Skeletal muscle tissue (tissue), 4 donors: Measurements from ENCODE around the gene SDR9C7. TPM values are rescaled to one million over a fixed set of nuclear protein-coding genes. Genes with fewer than 3 reads are reported as not detected.
"Not testable (repeated sequence)": the region's sequence is repeated elsewhere in the genome, so short reads cannot be mapped to it uniquely, and the experiment has no call there.

Source experiments
- H3K27ac ChIP-seq: one replicate; pipeline ENCODE4 v1.7.0; 2013; ENCODE audit warnings: mild to moderate bottlenecking, low read depth, low read length, inconsistent platforms
- H3K27me3 ChIP-seq, 3 donors: one replicate each; pipeline ENCODE4 v1.7.0; 2013; ENCODE audit warnings: low read length in 3 of 3; ENCODE audit not compliant: control insufficient read depth in 3 of 3, insufficient read depth in 3 of 3
- H3K36me3 ChIP-seq, 3 donors: one replicate each; pipeline ENCODE4 v1.7.0; 2013; ENCODE audit warnings: low read length in 3 of 3; ENCODE audit not compliant: control insufficient read depth in 3 of 3, insufficient read depth in 3 of 3
- H3K4me1 ChIP-seq, 3 donors: one replicate each; pipeline ENCODE4 v1.7.0; 2013; ENCODE audit warnings: low read length in 3 of 3, mild to moderate bottlenecking in 3 of 3; ENCODE audit not compliant: control insufficient read depth in 3 of 3, insufficient read depth in 3 of 3
- H3K4me3 ChIP-seq, 3 donors: one replicate each; pipeline ENCODE4 v1.7.0; 2013; ENCODE audit warnings: low read length in 3 of 3
- H3K9ac ChIP-seq, 3 donors: one replicate each; pipeline ENCODE4 v1.7.0; 2013; ENCODE audit warnings: low read length in 3 of 3, mild to moderate bottlenecking in 3 of 3, moderate library complexity in 2 of 3, low read depth in 1 of 3
- H3K9me3 ChIP-seq, 3 donors: one replicate each; pipeline ENCODE4 v1.7.0; 2013; ENCODE audit warnings: low read length in 3 of 3; ENCODE audit not compliant: control insufficient read depth in 3 of 3
- total RNA-seq: library from RNA; depleted of rRNA; stranded (reverse); fragments of >200 nt; gene quantifications from one replicate; pipeline ENCODE4 v1.2.3, GENCODE V29; 2014
- donor health status: Osteomylitis.

The SDR9C7 gene
- total RNA-seq, 1 donor from 2014 or later, result not detected

DNA sequence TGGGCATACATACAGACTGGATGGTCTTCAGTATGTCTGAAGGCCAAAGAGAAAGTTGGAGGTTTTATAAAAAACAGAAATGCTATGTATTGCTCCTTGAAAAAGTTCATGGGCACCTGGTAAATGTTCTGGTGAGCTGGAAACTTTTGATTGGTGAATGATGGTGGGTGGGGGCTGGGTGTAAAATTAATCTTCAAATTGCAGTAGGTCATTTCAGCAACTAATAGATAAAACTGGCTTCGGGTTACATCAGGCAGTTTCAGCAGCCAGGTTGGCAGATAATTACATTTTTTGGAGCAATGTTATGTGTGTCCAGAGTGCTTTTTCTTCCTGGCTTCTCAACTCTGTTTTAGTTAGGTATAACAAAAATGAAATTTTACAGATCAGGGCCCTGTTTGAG, 35.3 kb downstream of the SDR9C7 start:
- Histone ChIP-seq H3K4me3 (no peak overlapping the region), H3K9ac (no peak overlapping the region), H3K27me3 (peaks cover 0 to 4% (median 3%) of the 10 kb centered on the region in 3 donors), H3K9me3 (peaks cover 9 to 15% (median 10%) of the 10 kb centered on the region in 3 donors), H3K4me1 (no peaks in the 10 kb centered on the region), H3K36me3 (peaks cover 0 to 7% (median 2%) of the 10 kb centered on the region in 3 donors), H3K27ac (no peak overlapping the region)

DNA sequence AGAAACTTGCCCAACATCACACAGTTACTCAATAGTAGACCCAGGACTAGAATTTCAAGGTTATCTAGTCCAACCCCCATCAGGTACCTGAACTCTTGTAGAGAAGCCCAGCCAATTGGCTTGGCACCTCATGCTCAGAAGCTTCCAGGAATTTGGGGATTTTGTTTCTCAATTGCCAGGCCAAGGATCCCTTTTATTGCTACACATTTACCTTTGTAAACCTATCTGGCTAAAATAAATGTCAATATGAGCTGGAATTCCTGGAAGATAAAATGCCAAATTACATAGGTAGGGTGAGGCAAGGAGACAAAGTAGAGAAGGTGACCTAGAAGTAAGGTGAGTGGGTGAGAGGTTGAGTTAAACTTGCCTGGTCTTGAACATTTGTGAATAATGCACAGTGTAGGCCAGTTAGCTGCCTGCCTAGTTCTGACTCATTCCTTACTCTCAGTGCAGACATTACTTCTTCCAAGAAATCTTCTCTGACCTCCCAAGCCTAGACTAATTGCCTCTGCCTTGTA, 36.3 kb downstream of the SDR9C7 start:
- no peak overlapping the region for H3K4me3 ChIP-seq

DNA sequence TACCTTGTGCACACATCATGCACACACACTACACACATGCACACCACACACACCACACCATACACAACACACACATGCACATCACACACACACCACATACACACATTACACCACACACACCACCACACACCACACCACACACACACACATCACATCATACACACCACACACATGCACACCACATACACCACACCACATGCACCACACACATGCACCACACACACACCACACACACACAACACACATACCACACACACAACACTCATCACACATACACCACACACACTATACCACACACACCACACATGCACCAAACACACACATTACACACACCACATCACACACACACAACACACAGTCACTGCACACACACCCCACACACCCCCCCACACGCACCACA, 38.1 kb downstream of the SDR9C7 start:
- Histone ChIP-seq H3K9ac (no peak overlapping the region), H3K4me1 (no peaks in the 10 kb centered on the region), H3K9me3 (peaks cover 5 to 12% (median 8%) of the 10 kb centered on the region in 3 donors), H3K36me3 (peaks cover 0 to 6% (median 2%) of the 10 kb centered on the region in 3 donors), H3K4me3 (no peak overlapping the region), H3K27ac (no peak overlapping the region), H3K27me3 (peaks cover 0 to 4% (median 3%) of the 10 kb centered on the region in 3 donors)

More for the DNA sequence above, 36.3 kb downstream of the SDR9C7 start:
- H3K9me3 ChIP-seq, result peaks cover 9 to 15% (median 10%) of the 10 kb centered on the region in 3 donors
- H3K36me3 ChIP-seq, result peaks cover 0 to 7% (median 2%) of the 10 kb centered on the region in 3 donors
- H3K27ac ChIP-seq, result no peak overlapping the region
- H3K9ac ChIP-seq, result no peak overlapping the region
- H3K27me3 ChIP-seq, result peaks cover 0 to 4% (median 3%) of the 10 kb centered on the region in 3 donors
- H3K4me1 ChIP-seq, result no peaks in the 10 kb centered on the region

DNA sequence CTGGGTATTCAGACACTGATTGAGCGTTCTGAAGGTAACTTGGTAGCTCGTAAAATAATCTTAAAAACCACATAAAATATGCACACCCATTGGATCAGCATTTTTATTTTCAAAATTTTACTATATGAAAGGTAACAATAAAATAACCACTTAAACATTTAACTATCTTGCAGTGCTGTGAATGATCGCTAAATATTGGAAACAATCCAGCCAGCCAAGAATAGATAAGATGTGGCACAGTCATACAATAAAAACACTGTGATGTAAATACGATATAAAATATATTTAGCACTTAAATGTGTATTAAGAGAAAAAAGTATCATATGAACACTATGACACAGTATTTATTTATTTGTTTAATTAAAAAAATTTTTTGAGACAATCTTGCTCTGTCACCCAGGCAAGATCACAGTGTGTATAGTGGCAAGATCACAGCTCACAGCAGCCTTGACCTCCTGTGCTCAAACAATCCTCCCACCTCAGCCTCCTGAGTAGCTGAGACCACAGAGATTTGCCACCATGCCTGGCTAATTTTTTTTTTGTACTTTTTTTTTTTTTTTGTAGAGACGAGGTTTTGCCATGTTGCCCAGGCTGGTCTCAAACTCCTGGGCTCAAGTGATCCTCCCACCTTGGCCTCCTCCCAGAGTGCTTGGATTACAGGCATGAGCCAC, 39.4 kb downstream of the SDR9C7 start:
- H3K27me3 ChIP-seq, result peaks cover 0 to 4% (median 3%) of the 10 kb centered on the region in 3 donors
- no peak overlapping the region for H3K9ac ChIP-seq
- no peak overlapping the region for H3K27ac ChIP-seq
- no peaks in the 10 kb centered on the region for H3K36me3 ChIP-seq
- no peaks in the 10 kb centered on the region for H3K4me1 ChIP-seq
- no peak overlapping the region for H3K4me3 ChIP-seq
- H3K9me3 ChIP-seq, result no peaks in the 10 kb centered on the region

DNA sequence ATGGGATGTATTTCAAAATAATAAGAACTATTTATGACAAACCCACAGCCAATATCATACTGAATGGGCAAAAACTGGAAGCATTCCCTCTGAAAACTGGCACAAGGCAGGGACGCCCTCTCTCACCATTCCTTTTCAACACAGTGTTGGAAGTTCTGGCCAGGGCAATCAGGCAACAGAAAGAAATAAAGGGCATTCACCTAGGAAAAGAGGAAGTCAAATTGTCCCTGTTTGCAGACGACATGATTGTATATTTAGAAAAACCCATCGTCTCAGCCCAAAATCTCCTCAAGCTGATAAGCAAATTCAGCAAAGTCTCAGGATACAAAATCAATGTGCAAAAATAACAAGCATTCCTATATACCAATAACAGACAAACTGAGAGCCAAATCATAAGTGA, 42.3 kb downstream of the SDR9C7 start:
- not testable (repeated sequence) for H3K9me3 ChIP-seq, H3K9ac ChIP-seq, H3K27me3 ChIP-seq, H3K4me3 ChIP-seq, H3K4me1 ChIP-seq, H3K36me3 ChIP-seq, H3K27ac ChIP-seq

DNA sequence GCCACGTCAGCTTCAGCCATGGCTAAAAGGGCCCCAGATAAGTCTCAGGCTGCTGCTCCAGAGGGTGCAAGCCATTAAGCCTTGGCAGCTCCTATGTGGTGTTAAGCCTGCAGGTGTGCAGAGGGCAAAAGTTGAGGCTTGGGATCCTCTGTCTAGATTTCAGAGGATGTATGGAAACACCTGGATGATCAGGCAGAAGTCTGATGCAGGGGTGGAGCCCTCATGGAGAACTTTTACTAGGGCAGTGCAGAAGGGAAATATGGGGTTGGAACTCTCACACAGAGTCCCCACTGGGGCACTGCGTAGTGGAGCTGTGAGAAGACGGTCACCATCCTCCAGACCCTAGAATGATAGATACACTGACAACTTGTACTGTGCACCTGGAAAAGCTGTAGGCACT, 47.9 kb downstream of the SDR9C7 start:
- no peak overlapping the region for H3K27ac ChIP-seq
- H3K4me1 ChIP-seq, result no peaks in the 10 kb centered on the region
- no peaks in the 10 kb centered on the region for H3K36me3 ChIP-seq
- H3K4me3 ChIP-seq, result no peak overlapping the region
- no peaks in the 10 kb centered on the region for H3K9me3 ChIP-seq
- no peak overlapping the region for H3K9ac ChIP-seq
- H3K27me3 ChIP-seq, result no peaks in the 10 kb centered on the region

DNA sequence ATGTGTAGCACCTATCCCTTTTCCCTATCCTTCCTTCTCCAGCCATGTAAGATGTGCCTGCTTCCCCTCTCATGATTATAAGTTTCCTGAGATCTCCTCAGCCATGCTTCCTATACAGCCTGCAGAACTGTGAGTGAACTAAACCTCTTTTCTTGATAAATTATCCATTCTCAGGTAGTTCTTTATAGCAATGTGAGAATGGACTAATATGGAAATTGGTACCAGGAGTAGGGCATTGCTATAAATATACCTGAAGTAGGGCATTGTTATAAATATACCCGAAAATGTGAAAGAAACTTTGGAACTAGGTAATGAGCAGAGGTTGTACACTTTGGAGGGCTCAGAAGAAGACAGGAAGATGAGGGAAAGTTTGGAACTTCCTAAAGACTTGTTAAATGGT, 48.9 kb downstream of the SDR9C7 start:
- Histone ChIP-seq H3K4me3 (no peak overlapping the region), H3K36me3 (no peaks in the 10 kb centered on the region), H3K4me1 (no peaks in the 10 kb centered on the region), H3K27me3 (no peaks in the 10 kb centered on the region), H3K27ac (no peak overlapping the region), H3K9me3 (no peaks in the 10 kb centered on the region), H3K9ac (no peak overlapping the region)

DNA sequence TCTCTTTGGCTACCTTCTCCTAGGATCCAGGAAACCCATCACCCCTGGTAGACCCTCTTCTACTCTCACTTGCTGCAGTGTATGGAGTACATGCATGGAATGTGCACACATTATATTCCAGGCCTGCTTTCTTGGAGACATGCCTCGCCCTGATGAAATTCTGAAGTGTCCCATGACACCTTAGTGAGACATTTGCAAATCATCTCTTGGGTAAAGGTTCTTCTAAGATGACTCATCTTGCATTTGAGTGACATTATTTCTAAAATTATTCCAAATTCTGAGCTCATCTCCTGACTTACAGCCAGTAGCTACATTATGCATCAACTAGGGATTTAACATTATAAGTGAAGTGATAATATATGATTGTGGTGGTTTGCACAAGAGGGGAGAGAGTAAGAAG, 49.8 kb downstream of the SDR9C7 start:
- H3K36me3 ChIP-seq, result no peaks in the 10 kb centered on the region
- no peaks in the 10 kb centered on the region for H3K9me3 ChIP-seq
- no peaks in the 10 kb centered on the region for H3K27me3 ChIP-seq
- no peaks in the 10 kb centered on the region for H3K4me1 ChIP-seq
- H3K9ac ChIP-seq, result no peak overlapping the region
- no peak overlapping the region for H3K27ac ChIP-seq
- no peak overlapping the region for H3K4me3 ChIP-seq

DNA sequence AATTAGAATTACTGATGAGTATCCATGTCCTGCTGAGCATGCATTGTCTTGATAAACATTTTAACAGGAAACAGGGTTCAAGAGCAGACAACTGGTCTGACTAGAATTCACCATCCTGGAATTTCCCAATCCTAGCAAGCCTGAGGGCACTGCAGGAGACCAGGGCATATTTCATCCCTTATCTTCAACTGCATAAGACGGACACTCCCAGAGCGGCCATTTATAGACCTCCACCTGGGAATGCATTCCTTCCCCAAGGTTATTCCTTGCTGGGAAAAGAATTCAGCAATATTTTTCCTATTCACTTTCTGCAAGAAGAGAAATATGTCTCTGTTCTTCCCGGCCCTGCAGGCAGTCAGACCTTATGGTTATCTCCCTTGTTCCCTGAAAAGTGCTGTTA, 51.8 kb downstream of the SDR9C7 start:
- H3K4me3 ChIP-seq, H3K4me1 ChIP-seq, H3K27ac ChIP-seq, H3K36me3 ChIP-seq, H3K9ac ChIP-seq, H3K27me3 ChIP-seq, H3K9me3 ChIP-seq: not testable (repeated sequence)

DNA sequence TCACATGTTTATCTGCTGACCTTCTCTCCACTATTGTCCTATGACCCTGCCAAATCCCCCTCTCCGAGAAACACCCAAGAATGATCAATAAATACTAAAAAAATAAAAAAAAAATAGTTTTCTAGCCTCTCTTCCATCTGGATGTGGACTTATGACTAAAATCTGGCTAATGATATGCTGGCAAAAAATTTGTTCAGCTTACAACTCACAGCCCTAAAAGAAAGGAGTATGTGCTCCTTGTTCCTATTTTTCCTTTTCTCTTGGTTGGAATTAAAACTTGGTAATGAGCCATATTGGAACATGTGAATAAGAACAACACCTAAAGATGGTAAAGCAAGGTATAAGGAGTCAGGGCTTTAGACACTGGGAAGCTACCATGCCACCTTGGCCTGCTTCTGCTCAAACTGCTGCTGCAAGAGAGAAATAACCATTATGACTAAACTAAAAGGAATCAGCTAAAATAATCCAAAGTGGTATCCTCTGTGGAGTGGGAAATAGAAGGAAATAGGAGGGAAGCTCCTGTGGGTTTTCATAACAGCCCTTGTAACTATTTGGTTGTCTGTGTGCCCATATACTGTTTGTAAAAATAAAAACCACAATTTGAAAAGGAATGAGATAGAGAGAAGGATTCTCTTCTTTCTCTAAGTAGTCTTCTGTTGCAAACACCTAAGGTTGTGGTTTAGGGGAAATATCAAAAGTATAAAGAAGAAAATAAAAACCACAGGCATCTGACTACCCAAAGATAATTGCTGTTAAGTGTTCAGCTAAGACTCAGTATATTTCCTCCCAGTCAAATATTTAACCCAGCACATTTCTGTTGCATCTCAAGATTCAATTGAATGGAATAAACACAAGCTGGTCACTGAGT, 53.8 kb downstream of the SDR9C7 start:
- Histone ChIP-seq H3K27ac (no peak overlapping the region), H3K9ac (no peak overlapping the region), H3K27me3 (no peaks in the 10 kb centered on the region), H3K9me3 (no peaks in the 10 kb centered on the region), H3K4me1 (no peaks in the 10 kb centered on the region), H3K36me3 (no peaks in the 10 kb centered on the region), H3K4me3 (no peak overlapping the region)
